HG03095 (cell line): ENCODE results near the gene NRG4.
"Not testable (repeated sequence)": the region's sequence is repeated elsewhere in the genome, so short reads cannot be mapped to it uniquely, and the experiment has no call there.

Source experiments
- ATAC-seq: cut with Tn5 transposase; IDR thresholded peaks from one replicate; pipeline ENCODE4 v1.9.1; 2021; ENCODE audit warnings: moderate library complexity; ENCODE audit not compliant: unreplicated experiment

NRG4 gene

DNA sequence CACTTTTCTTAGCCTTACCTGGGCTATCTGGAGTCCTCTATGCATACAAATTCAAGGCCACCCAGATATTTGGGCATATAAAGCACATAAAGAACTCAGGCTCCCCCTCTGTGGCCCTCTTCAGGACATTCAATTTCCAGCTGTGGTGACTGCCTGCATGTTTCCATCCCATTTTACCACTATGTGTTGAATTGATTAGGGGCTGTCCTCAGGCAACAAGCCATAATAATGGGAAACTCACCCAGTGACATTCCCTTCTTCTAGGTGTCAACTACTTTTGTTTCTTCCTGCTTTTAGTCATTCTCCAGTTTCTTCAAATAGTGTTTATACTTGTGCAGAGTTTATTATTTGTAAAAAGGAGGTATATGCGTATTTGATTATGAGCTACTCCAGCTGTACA lies 18.0 kb downstream of the NRG4 start:
- no peak for ATAC-seq

DNA sequence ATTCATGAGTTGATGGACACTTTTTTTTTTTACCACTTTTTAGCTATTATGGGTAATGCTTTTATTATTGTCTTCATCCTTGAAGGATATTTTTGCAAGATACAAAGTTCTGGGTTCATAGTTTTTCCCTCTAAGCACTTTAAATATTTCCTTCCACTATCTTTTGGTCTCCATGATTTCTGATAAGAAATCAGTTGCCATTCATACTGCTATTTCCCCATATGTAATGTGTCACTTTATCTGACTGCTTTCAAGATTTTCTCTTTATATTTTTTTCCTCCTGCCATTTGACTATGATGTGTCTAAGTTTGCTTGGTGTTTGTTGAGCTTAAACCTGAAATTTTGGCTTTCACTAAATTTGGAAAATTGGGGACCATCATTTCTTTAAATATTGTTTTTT lies 19.3 kb downstream of the NRG4 start:
- ATAC-seq, result no peak

- ATAC-seq, result no peak
These were observed 22.3 kb downstream of the NRG4 start for GRCh38 chr15:75989875-75990274.

DNA sequence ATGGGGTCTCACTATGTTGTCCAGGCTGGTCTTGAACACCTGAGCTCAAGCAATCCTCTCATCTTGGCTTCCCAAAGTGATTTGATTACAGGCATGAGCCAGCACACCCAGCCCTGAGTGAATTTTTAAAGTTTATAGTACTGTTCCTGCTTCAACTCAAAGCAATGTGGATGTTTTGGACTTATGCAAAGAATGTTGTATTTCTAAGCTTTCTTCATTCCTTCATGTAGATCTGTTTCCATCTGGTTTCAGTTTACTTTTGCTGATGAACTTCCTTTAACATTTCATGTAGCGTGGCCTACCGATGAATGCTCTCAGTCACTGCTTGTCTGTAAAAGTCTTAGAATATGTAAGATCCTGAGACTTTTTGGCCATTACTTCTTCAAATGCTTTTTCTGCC lies 23.2 kb downstream of the NRG4 start:
- no peak for ATAC-seq

DNA sequence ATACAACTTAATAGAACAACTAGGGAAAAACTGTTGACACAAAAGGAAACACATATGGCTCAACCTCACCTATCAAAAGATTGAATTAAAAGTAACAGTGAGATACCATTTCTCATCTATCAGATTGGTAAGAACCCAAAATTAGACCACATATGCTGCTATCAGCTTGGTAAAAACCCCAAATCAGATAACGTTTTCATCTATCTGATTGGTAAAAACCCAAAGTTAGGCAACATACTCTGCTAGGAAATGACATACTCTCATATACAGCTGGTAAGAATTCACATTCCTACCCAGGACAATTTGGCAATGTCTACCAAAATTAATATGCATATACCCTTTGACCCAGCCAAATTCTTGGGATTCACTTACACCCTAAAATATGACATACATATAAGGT lies 26.3 kb downstream of the NRG4 start:
- no peak for ATAC-seq

GRCh38 chr15:75984706-75985105 lies 27.5 kb downstream of the NRG4 start:
- not testable (repeated sequence) for ATAC-seq

GRCh38 chr15:75982468-75982867 lies 29.8 kb downstream of the NRG4 start:
- ATAC-seq, result no peak

GRCh38 chr15:75981149-75981815 lies 30.9 kb downstream of the NRG4 start:
- no peak for ATAC-seq

GRCh38 chr15:75976766-75977165 lies 35.5 kb downstream of the NRG4 start:
- ATAC-seq, result not testable (repeated sequence)

DNA sequence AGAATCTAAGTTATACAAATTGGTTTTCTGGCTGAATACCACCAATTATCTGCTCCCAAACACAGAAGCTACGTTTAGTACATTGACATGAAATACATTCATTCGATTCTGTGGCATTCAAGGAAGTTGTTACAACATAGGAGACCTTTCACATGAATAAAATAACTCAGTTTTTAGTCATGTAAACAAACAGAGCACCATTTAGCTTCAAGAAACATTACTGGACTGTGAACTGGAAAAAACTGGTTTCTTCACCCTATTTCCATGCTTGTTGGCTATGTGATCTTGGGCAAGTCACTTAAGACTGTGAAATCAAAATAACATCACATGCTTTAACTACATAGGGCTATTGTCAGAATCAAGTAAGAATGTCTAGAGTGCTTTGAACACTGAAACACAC lies 46.2 kb downstream of the NRG4 start:
- ATAC-seq, result no peak

GRCh38 chr15:75961331-75961730 lies 50.9 kb downstream of the NRG4 start:
- no peak for ATAC-seq

GRCh38 chr15:75955720-75956119 lies 56.5 kb downstream of the NRG4 start:
- no peak for ATAC-seq

GRCh38 chr15:75952525-75952924 lies 59.7 kb downstream of the NRG4 start:
- no peak for ATAC-seq

- ATAC-seq, result no peak
These were observed 63.4 kb downstream of the NRG4 start for GRCh38 chr15:75948761-75949296.

- no peak for ATAC-seq
These were observed 65.1 kb downstream of the NRG4 start for GRCh38 chr15:75947092-75947491.

DNA sequence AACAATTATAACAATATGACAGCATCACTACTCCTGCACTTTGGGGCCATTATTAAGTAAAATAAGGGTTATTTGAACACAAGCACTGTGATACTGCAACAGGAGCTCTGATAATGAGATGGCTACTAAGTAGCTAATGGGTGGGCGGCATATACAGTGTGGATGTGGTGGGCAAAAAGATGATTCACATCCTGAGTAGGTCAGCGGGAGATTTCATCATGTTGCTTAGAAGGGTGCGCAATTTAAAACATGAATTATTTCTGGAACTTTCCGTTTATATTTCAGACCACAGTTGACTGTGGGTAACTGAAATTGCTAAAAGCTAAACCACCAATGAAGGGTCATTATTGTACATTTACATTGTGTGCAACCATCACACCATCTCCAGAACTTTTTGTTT lies 66.3 kb downstream of the NRG4 start:
- ATAC-seq, result no peak

- ATAC-seq, result no peak
These were observed 68.5 kb downstream of the NRG4 start for GRCh38 chr15:75943713-75944215.

GRCh38 chr15:75943246-75943645 lies 69.0 kb downstream of the NRG4 start:
- no peak for ATAC-seq

DNA sequence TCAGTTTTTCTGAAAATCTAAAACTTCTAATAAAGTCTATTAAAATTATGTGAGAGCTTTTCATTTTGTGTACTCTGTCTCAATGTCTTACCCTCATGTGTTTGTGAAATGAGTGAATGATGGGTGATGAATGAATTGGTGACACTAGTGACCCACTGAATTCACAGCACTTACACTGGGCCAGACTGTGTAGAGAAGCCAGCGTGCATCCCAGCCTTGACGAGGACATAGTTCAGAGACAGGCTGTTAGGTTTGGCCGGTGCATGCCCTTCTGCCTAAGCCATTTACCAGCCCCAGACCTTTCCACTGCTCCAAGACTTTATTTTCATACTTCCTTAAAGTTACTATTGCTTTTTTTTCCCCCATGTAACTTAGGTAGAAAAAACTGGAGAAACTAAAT lies 69.8 kb downstream of the NRG4 start:
- no peak for ATAC-seq

DNA sequence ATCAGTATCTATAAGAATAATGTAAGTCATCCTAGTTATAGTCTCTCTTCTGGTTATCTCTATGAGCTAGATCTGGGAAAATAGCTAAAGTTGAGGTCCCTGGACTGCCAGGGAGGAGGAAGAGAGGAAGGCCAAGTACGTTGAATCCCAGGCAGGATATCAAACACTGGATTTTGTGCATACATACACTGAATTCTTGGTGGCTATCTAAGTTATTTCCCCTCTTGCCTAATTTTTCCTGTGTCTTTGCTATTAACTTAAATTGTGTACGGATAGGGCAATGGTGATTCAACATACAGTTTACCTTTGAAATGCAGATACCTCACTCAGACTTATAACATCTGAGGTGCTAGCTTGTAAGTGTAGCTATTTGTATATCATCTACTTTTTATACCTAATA lies 81.4 kb downstream of the NRG4 start:
- ATAC-seq, result no peak

DNA sequence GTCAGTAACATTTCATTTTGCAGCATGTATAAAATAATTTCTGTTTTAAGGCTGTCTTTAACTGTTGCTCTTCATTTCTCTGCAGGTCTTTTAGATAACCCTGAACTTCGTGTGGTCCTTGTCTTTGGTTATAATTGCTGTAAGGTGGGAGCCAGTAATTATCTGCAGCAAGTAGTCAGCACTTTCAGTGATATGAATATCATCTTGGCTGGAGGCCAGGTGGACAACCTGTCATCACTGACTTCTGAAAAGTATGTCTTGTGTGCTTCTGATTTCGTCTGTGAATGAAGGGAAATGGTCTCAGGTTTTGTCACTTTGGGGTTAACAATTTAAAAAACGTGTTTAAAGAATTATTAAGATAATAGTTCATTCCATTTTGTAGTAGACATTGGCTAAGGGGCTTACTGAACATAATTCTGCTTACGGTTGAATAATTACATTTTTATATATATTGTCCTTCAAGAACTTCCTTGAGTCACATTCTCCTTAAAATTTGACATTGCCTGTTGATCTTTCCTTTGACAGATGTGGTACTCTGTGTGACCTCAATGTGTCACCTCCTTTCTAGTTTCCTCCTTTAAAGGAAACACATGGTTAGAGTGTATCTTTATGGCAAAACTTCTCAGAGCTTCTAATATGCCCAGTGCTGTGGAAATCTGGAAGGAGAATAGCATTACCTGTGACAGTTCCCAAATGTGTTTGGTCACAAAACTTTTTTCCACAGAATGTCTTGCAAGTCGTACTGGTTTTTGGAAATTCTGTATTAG lies 82.2 kb downstream of the NRG4 start:
- ATAC-seq, result no peak
